Limb (tissue), 2 donors: ENCODE results near the gene IGSF11.
"Not testable (repeated sequence)": the region's sequence is repeated elsewhere in the genome, so short reads cannot be mapped to it uniquely, and the experiment has no call there.

Experiments
- DNase-seq, 2 donors: peaks; one replicate each; pipeline ENCODE4 v3.0.0-alpha.2; 2016; ENCODE audit errors: extremely low spot score in 2 of 2

Gene IGSF11, protein sequence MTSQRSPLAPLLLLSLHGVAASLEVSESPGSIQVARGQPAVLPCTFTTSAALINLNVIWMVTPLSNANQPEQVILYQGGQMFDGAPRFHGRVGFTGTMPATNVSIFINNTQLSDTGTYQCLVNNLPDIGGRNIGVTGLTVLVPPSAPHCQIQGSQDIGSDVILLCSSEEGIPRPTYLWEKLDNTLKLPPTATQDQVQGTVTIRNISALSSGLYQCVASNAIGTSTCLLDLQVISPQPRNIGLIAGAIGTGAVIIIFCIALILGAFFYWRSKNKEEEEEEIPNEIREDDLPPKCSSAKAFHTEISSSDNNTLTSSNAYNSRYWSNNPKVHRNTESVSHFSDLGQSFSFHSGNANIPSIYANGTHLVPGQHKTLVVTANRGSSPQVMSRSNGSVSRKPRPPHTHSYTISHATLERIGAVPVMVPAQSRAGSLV

DNA sequence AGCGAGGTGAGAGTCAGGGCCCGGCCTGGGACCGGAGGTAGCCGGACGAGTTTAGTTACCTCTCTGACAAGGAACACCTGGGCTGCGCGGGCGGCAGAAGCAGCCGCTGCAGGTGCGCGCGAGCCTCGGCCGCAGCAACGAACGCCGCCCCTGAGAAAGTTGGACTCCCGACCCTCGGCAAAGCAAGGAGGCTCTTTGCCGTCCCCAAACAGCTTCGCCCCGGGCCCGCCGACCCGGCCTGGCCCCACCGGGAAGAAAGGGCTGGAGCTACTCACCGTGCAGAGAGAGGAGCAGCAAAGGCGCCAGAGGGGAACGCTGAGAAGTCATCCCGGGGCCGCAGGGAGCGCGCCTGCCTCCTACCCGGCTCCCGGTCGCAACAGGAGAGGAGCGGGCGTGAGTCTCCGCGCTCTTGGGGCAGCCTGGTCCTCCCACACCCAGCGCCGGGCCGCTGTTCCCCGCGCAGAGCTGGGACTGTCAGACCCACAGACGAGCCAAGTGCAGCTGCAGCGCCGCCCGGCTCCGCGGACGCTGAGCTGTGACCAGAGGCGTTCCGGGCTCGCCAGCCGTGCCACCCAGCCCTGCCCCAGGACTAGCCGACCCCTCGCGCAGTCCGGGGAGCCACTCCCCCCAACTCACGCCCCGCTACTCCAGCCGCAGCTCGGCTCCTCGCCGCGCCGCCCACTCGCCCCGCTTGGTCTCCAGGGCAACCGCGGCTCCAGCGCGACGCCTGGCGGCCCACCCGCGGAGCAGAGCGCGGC, at the start of gene IGSF11:
IGSF11 (minus strand) TSS at position 591 of the 758 bp plus-strand sequence; CDS start at position 327, 264 bp downstream.
- DNase-seq = peak; percentile 64 to 86

DNA sequence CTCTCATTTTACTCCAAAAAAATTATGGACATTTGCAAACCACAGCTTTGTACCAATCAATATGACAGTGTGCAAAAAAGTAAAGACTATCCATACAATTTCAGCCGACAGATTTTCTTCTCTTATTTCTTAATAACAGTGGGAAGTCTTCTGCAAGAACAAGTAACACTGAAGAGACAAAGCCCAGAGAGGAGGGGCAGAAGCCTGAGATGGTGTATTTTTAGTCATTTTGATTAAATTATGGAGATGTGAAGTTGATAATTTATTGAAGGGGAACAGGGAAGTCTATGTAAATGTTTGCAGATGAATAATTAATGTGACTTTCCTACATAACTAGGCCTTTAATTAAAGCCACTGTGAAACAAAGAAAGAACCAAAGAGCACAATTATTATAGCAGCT, 45.7 kb upstream of the IGSF11 start:
- no peak for DNase-seq

DNA sequence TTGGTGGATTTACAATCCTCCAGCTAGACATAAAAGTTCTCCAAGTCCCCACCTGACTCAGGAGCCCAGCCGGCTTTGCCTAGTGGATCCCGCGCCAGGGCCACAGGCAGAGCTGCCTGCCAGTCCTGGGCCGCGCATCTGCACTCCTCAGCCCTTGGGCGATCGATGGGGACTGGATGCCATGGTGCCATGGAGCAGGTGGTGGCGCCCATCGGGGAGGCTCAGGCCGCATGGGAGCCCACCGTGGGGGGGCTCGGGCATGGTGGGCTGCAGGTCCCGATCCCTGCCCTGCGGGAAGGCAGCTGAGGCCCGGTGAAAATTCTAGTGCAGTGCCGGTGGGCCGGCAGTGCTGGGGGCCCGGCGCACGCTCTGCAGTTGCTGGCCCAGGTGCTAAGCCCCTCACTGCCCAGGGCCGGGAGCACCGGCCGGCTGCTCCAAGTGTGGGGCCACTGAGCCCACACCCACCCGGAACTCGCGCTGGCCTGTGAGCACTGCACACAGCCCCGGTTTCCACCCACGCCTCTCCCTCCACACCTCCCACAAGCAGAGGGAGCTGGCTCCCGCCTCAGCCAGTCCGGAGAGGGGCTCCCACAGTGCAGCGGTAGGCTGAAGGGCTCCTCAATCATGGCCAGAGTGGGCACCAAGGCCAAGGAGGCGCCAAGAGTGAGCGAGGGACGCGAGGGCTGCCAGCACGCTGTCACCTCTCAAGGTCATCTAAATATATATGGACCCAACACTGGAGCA, 38.8 kb upstream of the IGSF11 start:
- DNase-seq = no peak

DNA sequence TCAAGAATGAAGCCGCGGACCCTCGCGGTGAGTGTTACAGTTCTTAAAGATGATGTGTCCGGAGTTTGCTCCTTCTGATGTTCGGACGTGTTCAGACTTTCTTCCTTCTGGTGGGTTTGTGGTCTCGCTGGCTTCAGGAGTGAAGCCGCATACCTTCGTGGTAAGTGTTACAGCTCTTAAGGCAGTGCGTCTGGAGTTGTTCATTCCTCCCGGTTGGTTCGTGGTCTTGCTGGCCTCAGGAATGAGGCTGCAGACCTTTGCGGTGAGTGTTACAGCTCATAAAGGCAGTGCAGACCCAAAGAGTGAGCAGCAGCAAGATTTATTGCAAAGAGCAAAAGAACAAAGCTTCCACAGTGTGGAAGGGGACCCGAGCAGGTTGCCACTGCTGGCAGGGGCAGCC, 37.8 kb upstream of the IGSF11 start:
- DNase-seq = not testable (repeated sequence)

DNA sequence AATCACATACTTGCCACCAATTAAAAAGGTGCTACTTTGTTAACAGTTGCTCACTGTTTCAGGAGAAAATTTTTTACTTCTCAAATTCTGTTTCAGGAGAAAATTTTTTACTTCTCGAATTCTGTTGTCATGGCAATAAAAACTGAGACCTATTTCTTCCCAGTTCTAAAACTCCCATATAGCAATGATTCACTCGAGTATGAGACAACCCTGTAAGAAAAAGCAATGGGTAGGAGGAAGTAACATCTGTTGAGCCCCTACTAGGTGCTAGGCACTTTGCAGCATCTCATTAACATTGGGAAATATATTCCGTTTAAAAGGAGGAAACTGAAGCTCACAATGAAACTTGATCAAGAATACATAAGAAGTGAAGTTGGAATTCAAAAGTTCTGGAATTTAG, 35.1 kb upstream of the IGSF11 start:
- no peak for DNase-seq

- no peak for DNase-seq
These were observed 28.8 kb upstream of the IGSF11 start for GRCh38 chr3:119063471-119063870.

GRCh38 chr3:119062892-119063291, 28.2 kb upstream of the IGSF11 start:
- DNase-seq = no peak

DNA sequence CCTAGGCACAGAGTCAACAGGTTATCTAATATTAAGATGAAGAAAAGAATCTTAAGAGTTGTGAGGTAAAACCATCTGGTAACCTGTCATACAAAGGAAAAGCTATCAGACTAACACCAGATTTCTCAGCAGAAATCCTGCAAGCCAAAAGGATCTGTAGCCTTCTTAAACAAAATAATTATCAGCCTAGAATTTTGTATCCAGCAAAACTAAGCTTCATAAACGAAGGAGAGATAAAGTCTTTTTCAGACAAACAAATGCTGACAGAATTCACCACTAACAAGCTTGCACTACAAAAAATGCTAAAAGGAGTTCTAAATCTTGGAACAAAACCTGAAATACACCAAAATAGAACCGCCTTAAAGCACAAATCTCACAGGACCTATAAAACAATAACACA, 9.9 kb upstream of the IGSF11 start:
- DNase-seq = no peak

- no peak for DNase-seq
These were observed 7.5 kb upstream of the IGSF11 start for GRCh38 chr3:119042162-119042561.

GRCh38 chr3:119035014-119035346, 334 bp upstream of the IGSF11 start:
- DNase-seq = no peak

DNA sequence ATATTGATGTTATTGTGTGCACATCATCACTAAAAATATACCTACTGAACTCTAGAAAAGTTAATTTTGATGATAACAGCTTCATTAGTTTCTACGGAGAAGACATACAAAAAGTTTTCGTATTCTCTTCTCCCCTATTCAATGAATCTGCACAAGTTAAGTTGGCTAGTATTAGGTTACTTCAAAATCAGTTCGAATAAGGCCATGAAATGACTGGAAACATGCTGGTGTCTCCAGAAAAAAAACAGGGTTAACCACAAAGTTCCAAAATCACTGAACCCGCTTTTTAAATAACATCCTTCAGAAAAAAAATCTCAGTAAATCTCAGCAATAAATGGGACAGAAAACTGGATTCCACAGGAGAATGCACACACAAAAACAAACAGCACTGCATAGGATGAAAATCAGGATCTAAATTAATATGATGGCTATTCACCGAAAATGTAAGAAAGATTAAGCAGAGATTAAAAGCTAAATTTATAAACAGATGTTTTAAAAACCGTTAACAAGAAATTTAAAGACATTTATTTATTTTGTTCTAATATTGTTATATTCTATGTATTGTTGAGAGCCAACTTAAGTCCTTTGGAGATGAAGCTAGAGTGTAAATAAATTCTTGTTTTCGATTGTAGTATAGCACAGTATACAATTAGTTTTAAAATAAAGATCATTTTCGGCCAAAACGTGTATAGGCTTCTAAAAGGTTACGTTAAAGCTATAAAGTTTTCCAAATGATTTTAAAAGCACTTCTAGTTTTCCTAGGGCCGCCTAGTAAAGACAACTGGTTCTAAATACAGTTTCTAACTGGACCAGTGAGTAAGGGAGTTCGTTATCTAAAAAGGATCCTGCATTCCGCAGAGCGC, 1.0 kb downstream of the IGSF11 start:
- DNase-seq = no peak

DNA sequence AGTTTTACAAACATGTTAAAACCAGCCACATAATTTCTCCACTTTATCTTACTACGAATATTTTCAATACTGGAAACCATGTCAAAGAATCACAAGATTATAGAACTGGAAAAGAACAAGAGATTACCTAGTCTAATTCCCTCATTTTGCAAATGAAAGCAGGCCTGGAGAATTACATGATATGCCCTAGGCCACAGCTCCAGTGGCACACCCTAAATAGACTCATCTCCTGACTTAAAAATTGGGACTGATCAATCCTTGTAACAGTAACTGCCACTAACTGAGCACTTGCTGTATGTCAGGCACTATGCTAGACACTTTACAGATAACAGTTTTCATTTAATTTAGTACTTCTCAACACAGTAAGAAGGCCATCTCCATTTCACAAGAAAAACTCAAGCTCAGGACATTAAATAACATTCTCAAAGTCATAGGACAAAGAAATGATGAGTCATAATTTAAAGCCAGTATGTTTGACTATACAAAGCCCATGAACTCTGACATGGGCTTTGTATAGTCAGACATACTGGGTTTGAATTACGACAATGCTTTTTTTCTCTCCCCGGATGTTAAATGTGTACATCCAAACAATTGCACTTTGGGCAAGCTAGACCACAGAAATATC, 9.4 kb downstream of the IGSF11 start:
- no peak for DNase-seq

DNA sequence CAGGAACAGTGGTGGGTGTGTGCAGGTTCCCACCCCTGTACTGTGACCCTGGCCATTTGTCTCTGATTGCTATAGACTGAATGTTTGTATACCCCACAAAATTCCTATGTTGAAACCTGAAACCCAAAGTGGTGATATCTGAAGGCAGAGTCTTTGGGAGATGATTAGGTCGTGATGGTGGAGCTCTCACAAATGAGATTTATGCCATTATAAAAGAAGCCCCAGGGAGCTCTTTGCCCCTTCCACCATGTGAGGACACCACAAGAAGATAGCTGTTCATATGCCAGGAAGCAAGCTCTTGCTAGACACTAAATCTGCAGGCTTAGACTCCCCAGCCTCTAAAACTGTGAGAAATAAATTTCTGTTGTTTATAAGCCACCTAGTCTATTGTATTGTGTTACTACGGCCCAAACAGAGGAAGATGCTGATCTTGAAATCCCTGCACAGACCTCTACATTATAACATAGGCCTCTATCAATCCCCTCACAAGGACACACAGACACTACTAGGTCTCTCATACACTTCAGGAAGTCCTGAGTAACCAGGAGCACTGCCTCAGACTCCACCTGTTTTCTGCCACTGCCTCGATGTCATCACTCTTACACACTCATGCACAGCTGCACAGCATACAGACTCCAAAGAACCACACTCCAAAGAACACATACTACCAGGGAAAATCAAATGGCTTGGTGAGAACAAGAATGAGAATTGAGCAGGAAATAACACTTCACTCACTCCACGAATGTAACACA, 14.7 kb downstream of the IGSF11 start:
- DNase-seq = no peak

GRCh38 chr3:119018690-119019463, 15.8 kb downstream of the IGSF11 start:
- no peak for DNase-seq

GRCh38 chr3:119015942-119016341, 18.7 kb downstream of the IGSF11 start:
- no peak for DNase-seq

- DNase-seq = no peak
These were observed 20.7 kb downstream of the IGSF11 start for GRCh38 chr3:119013951-119014350.

GRCh38 chr3:119011528-119011927, 23.1 kb downstream of the IGSF11 start:
- no peak for DNase-seq

- DNase-seq = no peak
These were observed 37.5 kb downstream of the IGSF11 start for GRCh38 chr3:118997190-118997589.

- no peak for DNase-seq
These were observed 42.9 kb downstream of the IGSF11 start for GRCh38 chr3:118991775-118992174.
